Activated T-cell treated with anti-CD3 and anti-CD28 coated beads, Interleukin-2, amount 50 U/mL, for 4 hours (primary cell): Measurements from ENCODE around the gene CYP26A1. TPM values are rescaled to one million over a fixed set of nuclear protein-coding genes. Genes with fewer than 3 reads are reported as not detected.
A peak's percentile ranks its signal among the peaks of the same experiment; 100 is the strongest.

Experiments used
- ATAC-seq, 2 donors: fragments of 200-7000 bp; cut with Tn5 transposase; one replicate each; pipeline ENCODE4 v1.10.0; 2021
- DNase-seq: peaks from one replicate; pipeline ENCODE4 v3.0.0-alpha.2; 2020
- H3K27me3 Mint-ChIP-seq: one replicate; pipeline ENCODE4 v1.8.0; 2021; ENCODE audit warnings: low read depth, mixed read lengths
- H3K36me3 Mint-ChIP-seq: one replicate; pipeline ENCODE4 v1.8.0; 2022; ENCODE audit warnings: mixed read lengths; ENCODE audit not compliant: insufficient read depth
- H3K4me1 Mint-ChIP-seq: one replicate; pipeline ENCODE4 v1.8.0; 2021; ENCODE audit warnings: low read depth, mixed read lengths
- H3K4me3 Mint-ChIP-seq: one replicate; pipeline ENCODE4 v1.8.0; 2021; ENCODE audit warnings: mild to moderate bottlenecking, moderate library complexity, mixed read lengths
- H3K9me3 Mint-ChIP-seq: one replicate; pipeline ENCODE4 v1.8.0; 2021; ENCODE audit warnings: mixed read lengths
- total RNA-seq, 3 donors: library from RNA; stranded (reverse); gene quantifications; one replicate each; pipeline ENCODE4 v1.2.1, GENCODE V29; 2021

Gene CYP26A1, protein sequence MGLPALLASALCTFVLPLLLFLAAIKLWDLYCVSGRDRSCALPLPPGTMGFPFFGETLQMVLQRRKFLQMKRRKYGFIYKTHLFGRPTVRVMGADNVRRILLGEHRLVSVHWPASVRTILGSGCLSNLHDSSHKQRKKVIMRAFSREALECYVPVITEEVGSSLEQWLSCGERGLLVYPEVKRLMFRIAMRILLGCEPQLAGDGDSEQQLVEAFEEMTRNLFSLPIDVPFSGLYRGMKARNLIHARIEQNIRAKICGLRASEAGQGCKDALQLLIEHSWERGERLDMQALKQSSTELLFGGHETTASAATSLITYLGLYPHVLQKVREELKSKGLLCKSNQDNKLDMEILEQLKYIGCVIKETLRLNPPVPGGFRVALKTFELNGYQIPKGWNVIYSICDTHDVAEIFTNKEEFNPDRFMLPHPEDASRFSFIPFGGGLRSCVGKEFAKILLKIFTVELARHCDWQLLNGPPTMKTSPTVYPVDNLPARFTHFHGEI
- not detected for total RNA-seq

- Mint-ChIP-seq H3K36me3 (no peaks in the 10 kb centered on the region), H3K9me3 (no peaks in the 10 kb centered on the region), H3K4me3 (peak within 1 kb of the TSS; percentile 61), H3K27me3 (peaks cover 73% of the 10 kb centered on the region), H3K4me1 (peaks cover 38% of the 10 kb centered on the region)
- DNase-seq (no peak), ATAC-seq (peak in 1 of 2 donors; percentile 3)
Measured at GRCh38 chr10:93073539-93074146, at the start of gene CYP26A1. CYP26A1 (plus strand) TSS chr10:93073893; CDS start chr10:93073935, 42 bp downstream.

DNA sequence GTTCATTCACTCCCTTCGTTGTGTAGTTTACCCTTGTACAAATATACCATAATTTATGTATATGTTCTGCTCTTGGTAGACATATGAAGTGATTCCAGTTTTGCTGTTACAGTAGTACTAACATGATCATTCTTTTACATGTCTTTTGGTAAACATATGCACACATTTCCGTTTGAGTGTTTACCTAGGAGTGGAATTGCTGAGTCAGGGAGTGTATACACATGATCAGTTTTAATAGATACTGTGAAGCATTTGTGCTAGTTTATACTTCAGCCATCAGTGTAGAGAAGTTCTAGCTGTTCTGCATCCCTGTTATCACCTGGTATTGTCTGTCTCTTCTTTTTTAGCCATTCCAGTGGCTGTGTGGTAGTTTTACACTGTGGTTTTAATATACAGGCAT is 47.6 kb upstream of the CYP26A1 start:
- no peak overlapping the region for H3K4me3 Mint-ChIP-seq
- DNase-seq (no peak), ATAC-seq (no peak)
- H3K36me3 Mint-ChIP-seq = peaks cover 16% of the 10 kb centered on the region
- H3K27me3 Mint-ChIP-seq = no peaks in the 10 kb centered on the region
- no peaks in the 10 kb centered on the region for H3K9me3 Mint-ChIP-seq
- no peaks in the 10 kb centered on the region for H3K4me1 Mint-ChIP-seq

GRCh38 chr10:93027508-93027907 is 46.2 kb upstream of the CYP26A1 start:
- peaks cover 21% of the 10 kb centered on the region for H3K36me3 Mint-ChIP-seq
- H3K9me3 Mint-ChIP-seq = no peaks in the 10 kb centered on the region
- H3K27me3 Mint-ChIP-seq = no peaks in the 10 kb centered on the region
- ATAC-seq = no peak
- no peak overlapping the region for H3K4me3 Mint-ChIP-seq
- no peak for DNase-seq
- H3K4me1 Mint-ChIP-seq = no peaks in the 10 kb centered on the region

- Mint-ChIP-seq H3K4me1 (no peaks in the 10 kb centered on the region), H3K9me3 (no peaks in the 10 kb centered on the region), H3K4me3 (no peak overlapping the region), H3K36me3 (peaks cover 23% of the 10 kb centered on the region), H3K27me3 (no peaks in the 10 kb centered on the region)
- ATAC-seq (no peak), DNase-seq (no peak)
Measured at GRCh38 chr10:93028883-93029282, 44.8 kb upstream of the CYP26A1 start.

DNA sequence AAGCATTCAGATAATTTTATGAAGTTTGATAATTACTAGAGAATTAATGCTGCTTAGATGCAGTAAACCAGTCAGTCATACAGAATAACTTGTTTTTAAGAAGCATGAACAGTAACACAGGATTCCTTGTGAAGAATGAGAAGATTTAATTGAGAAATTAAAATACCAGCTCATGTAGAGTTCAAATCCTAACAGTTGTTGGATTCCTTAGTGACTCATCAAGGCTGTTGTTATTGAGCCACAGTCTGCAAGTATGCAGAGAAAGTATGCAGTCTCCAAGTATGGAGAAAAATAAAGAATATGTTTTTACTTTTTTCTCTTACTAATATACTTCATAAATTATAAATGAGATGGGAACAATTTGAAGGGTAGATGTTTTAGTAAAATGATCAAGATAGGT is 43.3 kb upstream of the CYP26A1 start:
- Mint-ChIP-seq H3K36me3 (peaks cover 21% of the 10 kb centered on the region), H3K4me3 (no peak overlapping the region), H3K4me1 (no peaks in the 10 kb centered on the region), H3K27me3 (no peaks in the 10 kb centered on the region), H3K9me3 (no peaks in the 10 kb centered on the region)
- no peak for DNase-seq
- no peak for ATAC-seq

GRCh38 chr10:93032105-93032808 is 41.4 kb upstream of the CYP26A1 start:
- ATAC-seq = no peak
- Mint-ChIP-seq H3K4me3 (no peak overlapping the region), H3K27me3 (no peaks in the 10 kb centered on the region), H3K36me3 (peaks cover 10% of the 10 kb centered on the region), H3K4me1 (no peaks in the 10 kb centered on the region), H3K9me3 (no peaks in the 10 kb centered on the region)
- no peak for DNase-seq

GRCh38 chr10:93032809-93033137 is 40.9 kb upstream of the CYP26A1 start:
- DNase-seq = no peak
- H3K9me3 Mint-ChIP-seq = no peaks in the 10 kb centered on the region
- no peaks in the 10 kb centered on the region for H3K4me1 Mint-ChIP-seq
- no peak for ATAC-seq
- no peak overlapping the region for H3K4me3 Mint-ChIP-seq
- no peaks in the 10 kb centered on the region for H3K27me3 Mint-ChIP-seq
- H3K36me3 Mint-ChIP-seq = peaks cover 7% of the 10 kb centered on the region

GRCh38 chr10:93034426-93034825 is 39.3 kb upstream of the CYP26A1 start:
- Mint-ChIP-seq H3K4me1 (no peaks in the 10 kb centered on the region), H3K27me3 (no peaks in the 10 kb centered on the region), H3K4me3 (no peak overlapping the region), H3K36me3 (peaks cover 7% of the 10 kb centered on the region), H3K9me3 (no peaks in the 10 kb centered on the region)
- no peak for DNase-seq
- ATAC-seq = no peak

- Mint-ChIP-seq H3K4me1 (peaks cover 1% of the 10 kb centered on the region), H3K4me3 (no peak overlapping the region), H3K36me3 (peaks cover 15% of the 10 kb centered on the region), H3K27me3 (no peaks in the 10 kb centered on the region), H3K9me3 (no peaks in the 10 kb centered on the region)
- ATAC-seq (no peak), DNase-seq (no peak)
Measured at GRCh38 chr10:93039110-93039509, 34.6 kb upstream of the CYP26A1 start.

GRCh38 chr10:93039721-93040120 is 34.0 kb upstream of the CYP26A1 start:
- DNase-seq = no peak
- Mint-ChIP-seq H3K27me3 (no peaks in the 10 kb centered on the region), H3K9me3 (no peaks in the 10 kb centered on the region), H3K4me1 (peaks cover 1% of the 10 kb centered on the region), H3K4me3 (no peak overlapping the region), H3K36me3 (peaks cover 15% of the 10 kb centered on the region)
- ATAC-seq = no peak

DNA sequence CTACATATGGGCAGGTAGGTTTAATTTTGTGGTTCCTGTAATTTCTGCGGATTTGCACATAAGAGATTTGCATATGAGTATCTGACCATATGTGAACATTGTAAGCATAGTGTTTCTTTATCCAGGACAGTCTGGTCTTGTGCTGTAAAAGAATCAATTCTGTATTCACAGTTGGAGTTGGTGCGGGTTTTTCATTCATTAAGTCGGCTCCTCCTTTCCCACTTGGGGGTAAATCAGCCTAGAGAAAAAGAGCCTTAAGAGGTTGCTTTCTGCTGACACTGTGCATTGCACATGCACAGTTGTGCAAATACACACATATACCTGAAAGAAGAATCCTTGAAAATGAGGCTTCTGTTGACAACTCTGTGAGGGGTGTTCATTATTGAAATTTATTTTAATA is 19.2 kb upstream of the CYP26A1 start:
- no peaks in the 10 kb centered on the region for H3K9me3 Mint-ChIP-seq
- H3K4me3 Mint-ChIP-seq = no peak overlapping the region
- ATAC-seq = no peak
- no peaks in the 10 kb centered on the region for H3K4me1 Mint-ChIP-seq
- H3K27me3 Mint-ChIP-seq = peaks cover 3% of the 10 kb centered on the region
- H3K36me3 Mint-ChIP-seq = peaks cover 25% of the 10 kb centered on the region
- DNase-seq = no peak

- Mint-ChIP-seq H3K36me3 (peaks cover 25% of the 10 kb centered on the region), H3K9me3 (no peaks in the 10 kb centered on the region), H3K4me1 (peaks cover 17% of the 10 kb centered on the region), H3K27me3 (peaks cover 19% of the 10 kb centered on the region), H3K4me3 (no peak overlapping the region)
- no peak for DNase-seq
- ATAC-seq = no peak
Measured at GRCh38 chr10:93058139-93058538, 15.6 kb upstream of the CYP26A1 start.

DNA sequence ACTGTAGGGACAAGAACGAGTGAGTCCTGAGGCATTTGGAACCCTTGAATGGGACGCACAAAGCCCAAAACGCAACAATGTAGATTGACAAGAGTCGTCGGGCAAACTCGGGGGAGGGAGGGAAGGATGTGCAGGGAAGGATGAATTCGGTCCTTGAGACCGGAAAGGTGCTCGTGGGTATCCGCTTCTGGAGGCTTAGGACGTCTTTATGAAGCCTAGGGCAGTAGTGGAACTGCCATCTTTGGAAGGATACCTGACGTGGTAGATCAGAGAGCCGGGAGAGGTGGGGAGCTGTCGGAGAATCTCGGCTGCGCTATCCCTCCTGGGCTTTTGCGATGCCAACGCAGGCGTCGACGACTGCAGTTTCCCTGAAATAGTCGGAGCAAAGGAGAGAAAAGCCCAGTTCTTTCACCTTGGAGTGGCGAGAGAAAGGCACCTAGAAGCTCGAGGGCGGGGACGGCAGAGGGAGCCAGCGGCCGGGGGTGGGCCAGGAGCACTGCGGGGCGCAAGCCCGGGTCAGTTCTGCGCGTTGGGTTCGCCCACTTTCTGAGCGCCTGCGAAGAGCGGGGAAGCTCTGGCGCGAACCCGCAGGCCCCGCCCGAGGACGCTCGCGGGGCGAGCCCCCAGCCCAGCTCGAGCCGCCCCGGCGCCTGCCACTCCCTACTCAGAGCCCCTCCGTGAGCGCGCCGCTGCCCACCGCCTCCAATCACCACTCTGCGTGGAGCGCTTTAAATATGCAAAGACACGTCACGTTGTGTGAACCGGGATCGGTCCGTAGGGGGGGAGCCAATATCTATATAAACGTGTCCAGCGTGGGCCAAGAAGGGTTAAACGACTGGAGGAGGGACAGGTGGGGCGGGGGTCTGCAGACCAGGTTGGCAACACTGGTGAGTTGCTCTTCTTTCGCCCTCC is 13.5 kb upstream of the CYP26A1 start, which contains the start of gene CYP26C1:
Gene CYP26C1 (plus strand): TSS at position 824 of the 912 bp plus-strand sequence. CDS start 466 bp downstream, outside the sequence.
- Mint-ChIP-seq H3K4me3 (peak within 1 kb of the TSS; percentile 76), H3K36me3 (peaks cover 22% of the 10 kb centered on the region), H3K9me3 (no peaks in the 10 kb centered on the region), H3K27me3 (peaks cover 33% of the 10 kb centered on the region), H3K4me1 (peaks cover 20% of the 10 kb centered on the region)
- DNase-seq (no peak), ATAC-seq (no peak)
